ENCODE data around the gene DYRK4. TPM values are rescaled to one million over a fixed set of nuclear protein-coding genes. Genes with fewer than 3 reads are reported as not detected.
A peak's percentile ranks its signal among the peaks of the same experiment; 100 is the strongest.

DYRK4 gene
- total and polyA plus RNA-seq, 2 of the 13 experiments (the other 11 are each of a cell fraction or from before 2014, with no cell fraction given), result 29.4 to 40.2 TPM

DNA sequence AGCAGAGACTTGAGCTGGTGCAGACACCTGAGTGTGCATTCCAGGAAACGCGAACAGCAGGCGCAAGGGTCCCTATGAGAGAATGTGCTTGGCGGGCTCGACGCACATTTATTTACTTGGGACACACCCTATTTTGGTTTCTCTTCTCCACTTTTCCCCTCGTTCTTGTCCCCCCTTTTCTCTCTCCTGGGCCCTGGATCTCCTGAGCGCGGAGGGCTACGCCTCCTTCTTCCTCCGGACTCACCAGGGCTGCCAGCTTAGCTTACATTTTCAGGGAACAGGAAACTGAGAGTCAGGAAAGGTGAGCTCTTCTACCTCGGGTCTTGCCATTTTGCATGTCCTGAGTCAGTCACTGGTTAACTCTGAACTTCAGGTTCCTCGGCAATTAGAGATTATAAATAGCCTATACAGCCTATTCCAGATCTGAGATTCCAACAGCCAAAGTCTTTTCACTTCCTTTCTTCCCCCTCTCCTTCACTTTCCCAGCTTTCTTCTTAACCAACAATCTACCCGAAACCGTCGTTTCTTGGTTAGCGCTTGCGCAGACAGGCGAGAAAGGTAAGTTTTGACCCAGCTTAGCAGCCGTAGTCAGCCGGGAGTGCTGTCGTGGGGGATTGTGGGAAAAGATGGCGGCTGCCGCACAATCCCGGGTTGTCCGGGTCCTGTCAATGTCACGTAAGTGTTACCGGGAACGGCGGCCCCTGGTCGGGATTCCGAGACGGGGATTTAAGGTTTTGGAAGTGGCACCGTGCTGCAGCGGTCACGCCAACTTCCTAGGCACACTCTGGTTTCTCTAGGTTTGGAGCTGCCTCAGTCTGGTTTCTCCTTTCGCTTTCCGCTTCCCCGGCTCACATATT is 86.7 kb downstream of the DYRK4 start, which contains the start of the genes AKAP3 and NDUFA9 (continued):
- TF ChIP-seq KDM2A (CRISPR knock-in tag; IDR thresholded peaks at IDR 0.05; ENCODE audit: borderline replicate concordance, low read depth), result peak; percentile 91
- TF ChIP-seq ZNF607 (CRISPR knock-in tag; IDR thresholded peaks at IDR 0.05; ENCODE audit: borderline replicate concordance), result no peak
- TF ChIP-seq ZNF766 (CRISPR knock-in tag; IDR thresholded peaks at IDR 0.05; ENCODE audit: borderline replicate concordance), result no peak
- TF ChIP-seq NCOA5 (CRISPR knock-in tag; IDR thresholded peaks at IDR 0.05), result no peak
- TF ChIP-seq SKI (IDR thresholded peaks at IDR 0.05; ENCODE audit: partially characterized antibody), result no peak
- TF ChIP-seq YY1 (IDR thresholded peaks at IDR 0.05; ENCODE audit: insufficient read depth, insufficient replicate concordance, low read depth, low read length), result peak; percentile 98
- no peak for TF ChIP-seq ZNF7 (CRISPR knock-in tag; IDR thresholded peaks at IDR 0.05)
- TF ChIP-seq, protein P1, sequence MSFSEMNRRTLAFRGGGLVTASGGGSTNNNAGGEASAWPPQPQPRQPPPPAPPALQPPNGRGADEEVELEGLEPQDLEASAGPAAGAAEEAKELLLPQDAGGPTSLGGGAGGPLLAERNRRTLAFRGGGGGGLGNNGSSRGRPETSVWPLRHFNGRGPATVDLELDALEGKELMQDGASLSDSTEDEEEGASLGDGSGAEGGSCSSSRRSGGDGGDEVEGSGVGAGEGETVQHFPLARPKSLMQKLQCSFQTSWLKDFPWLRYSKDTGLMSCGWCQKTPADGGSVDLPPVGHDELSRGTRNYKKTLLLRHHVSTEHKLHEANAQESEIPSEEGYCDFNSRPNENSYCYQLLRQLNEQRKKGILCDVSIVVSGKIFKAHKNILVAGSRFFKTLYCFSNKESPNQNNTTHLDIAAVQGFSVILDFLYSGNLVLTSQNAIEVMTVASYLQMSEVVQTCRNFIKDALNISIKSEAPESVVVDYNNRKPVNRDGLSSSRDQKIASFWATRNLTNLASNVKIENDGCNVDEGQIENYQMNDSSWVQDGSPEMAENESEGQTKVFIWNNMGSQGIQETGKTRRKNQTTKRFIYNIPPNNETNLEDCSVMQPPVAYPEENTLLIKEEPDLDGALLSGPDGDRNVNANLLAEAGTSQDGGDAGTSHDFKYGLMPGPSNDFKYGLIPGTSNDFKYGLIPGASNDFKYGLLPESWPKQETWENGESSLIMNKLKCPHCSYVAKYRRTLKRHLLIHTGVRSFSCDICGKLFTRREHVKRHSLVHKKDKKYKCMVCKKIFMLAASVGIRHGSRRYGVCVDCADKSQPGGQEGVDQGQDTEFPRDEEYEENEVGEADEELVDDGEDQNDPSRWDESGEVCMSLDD (CRISPR knock-in tag; IDR thresholded peaks at IDR 0.05; ENCODE audit: borderline replicate concordance), result no peak
- no peak for TF ChIP-seq ZC3H4 (CRISPR knock-in tag; IDR thresholded peaks at IDR 0.05; ENCODE audit: borderline replicate concordance)
- TF ChIP-seq, protein P2, sequence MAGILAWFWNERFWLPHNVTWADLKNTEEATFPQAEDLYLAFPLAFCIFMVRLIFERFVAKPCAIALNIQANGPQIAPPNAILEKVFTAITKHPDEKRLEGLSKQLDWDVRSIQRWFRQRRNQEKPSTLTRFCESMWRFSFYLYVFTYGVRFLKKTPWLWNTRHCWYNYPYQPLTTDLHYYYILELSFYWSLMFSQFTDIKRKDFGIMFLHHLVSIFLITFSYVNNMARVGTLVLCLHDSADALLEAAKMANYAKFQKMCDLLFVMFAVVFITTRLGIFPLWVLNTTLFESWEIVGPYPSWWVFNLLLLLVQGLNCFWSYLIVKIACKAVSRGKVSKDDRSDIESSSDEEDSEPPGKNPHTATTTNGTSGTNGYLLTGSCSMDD (CRISPR knock-in tag; IDR thresholded peaks at IDR 0.05), result no peak
- TF ChIP-seq EED (CRISPR knock-in tag; IDR thresholded peaks at IDR 0.05), result no peak
- TF ChIP-seq ZNF792 (CRISPR knock-in tag; IDR thresholded peaks at IDR 0.05), result no peak
- no peak for TF ChIP-seq MTF1 (CRISPR knock-in tag; IDR thresholded peaks at IDR 0.05)
- TF ChIP-seq GABPA (IDR thresholded peaks at IDR 0.05; ENCODE audit: low read depth, low read length), result no peak
- TF ChIP-seq GABPA (CRISPR knock-in tag; IDR thresholded peaks at IDR 0.05; ENCODE audit: low read depth), result peak; percentile 55
- TF ChIP-seq SNAPC2 (CRISPR knock-in tag; IDR thresholded peaks at IDR 0.05), result 0 out of 2 replicates have a peak, but pooled peaks have one; percentile 76
- TF ChIP-seq NR0B2 (CRISPR knock-in tag; IDR thresholded peaks at IDR 0.05), result 0 out of 2 replicates have a peak, but pooled peaks have one; percentile 46
- TF ChIP-seq ZFP36L2 (CRISPR knock-in tag; IDR thresholded peaks at IDR 0.05), result no peak
- 0 out of 2 replicates have a peak, but pooled peaks have one; percentile 76 for TF ChIP-seq ZNF543 (CRISPR knock-in tag; IDR thresholded peaks at IDR 0.05)
- TF ChIP-seq ATAD3A (CRISPR knock-in tag; IDR thresholded peaks at IDR 0.05), result no peak
- TF ChIP-seq U2AF1 (optimal IDR thresholded peaks at IDR 0.05; ENCODE audit: low read depth, low read length), result no peak
- TF ChIP-seq, protein P3, sequence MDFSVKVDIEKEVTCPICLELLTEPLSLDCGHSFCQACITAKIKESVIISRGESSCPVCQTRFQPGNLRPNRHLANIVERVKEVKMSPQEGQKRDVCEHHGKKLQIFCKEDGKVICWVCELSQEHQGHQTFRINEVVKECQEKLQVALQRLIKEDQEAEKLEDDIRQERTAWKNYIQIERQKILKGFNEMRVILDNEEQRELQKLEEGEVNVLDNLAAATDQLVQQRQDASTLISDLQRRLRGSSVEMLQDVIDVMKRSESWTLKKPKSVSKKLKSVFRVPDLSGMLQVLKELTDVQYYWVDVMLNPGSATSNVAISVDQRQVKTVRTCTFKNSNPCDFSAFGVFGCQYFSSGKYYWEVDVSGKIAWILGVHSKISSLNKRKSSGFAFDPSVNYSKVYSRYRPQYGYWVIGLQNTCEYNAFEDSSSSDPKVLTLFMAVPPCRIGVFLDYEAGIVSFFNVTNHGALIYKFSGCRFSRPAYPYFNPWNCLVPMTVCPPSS (IDR thresholded peaks at IDR 0.05), result no peak
- no peak; the same call in 1 of the 2 replicates for TF ChIP-seq ZBTB20 (CRISPR knock-in tag; IDR thresholded peaks at IDR 0.05; ENCODE audit: borderline replicate concordance, low read depth)
- TF ChIP-seq ZBTB21 (CRISPR knock-in tag; IDR thresholded peaks at IDR 0.05), result no peak
- TF ChIP-seq ESRRA (CRISPR knock-in tag; IDR thresholded peaks at IDR 0.05; ENCODE audit: low read depth), result no peak; the same call in 1 of the 2 replicates
- TF ChIP-seq NFRKB (IDR thresholded peaks at IDR 0.05), result no peak
- TF ChIP-seq MYNN (CRISPR knock-in tag; IDR thresholded peaks at IDR 0.05; ENCODE audit: low read depth), result no peak
